ENCODE results near the gene RHBDD1.

DNA sequence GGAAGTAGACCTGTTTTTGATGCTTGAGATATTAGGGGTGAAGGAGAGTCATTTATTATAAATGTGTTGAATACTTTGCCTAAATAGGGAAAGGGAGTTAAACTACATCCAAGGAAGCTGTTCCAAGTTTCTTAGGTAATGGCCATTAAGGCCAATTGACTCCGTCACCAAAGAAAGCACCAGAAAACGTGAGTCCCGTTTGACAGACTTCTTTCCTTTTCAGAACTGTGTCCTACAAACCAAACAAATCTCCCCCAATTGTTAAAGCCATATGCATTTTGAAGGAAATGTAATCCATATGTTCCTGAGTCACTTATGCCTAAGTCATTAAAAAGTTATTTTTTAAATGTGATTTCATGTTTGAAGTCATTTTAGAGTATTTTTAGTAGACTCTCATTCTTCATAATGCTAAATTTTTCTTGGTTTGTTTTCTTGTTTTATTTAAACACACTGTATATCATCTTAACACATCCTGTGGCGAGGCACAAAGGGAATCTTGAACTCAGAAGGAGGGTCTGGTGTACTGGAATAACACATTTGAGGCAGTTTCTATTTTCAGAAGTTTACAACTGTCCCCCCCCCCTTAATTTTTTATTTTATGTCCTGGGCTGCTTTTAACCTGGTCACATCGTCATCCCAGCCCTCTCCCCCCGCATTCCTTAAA is 133.7 kb downstream of the RHBDD1 start:
- TF ChIP-seq POLR2A (IDR thresholded peaks at IDR 0.05) (no peak), POLR2AphosphoS5 (IDR thresholded peaks at IDR 0.05) (no peak)
- TF ChIP-seq, protein P1, sequence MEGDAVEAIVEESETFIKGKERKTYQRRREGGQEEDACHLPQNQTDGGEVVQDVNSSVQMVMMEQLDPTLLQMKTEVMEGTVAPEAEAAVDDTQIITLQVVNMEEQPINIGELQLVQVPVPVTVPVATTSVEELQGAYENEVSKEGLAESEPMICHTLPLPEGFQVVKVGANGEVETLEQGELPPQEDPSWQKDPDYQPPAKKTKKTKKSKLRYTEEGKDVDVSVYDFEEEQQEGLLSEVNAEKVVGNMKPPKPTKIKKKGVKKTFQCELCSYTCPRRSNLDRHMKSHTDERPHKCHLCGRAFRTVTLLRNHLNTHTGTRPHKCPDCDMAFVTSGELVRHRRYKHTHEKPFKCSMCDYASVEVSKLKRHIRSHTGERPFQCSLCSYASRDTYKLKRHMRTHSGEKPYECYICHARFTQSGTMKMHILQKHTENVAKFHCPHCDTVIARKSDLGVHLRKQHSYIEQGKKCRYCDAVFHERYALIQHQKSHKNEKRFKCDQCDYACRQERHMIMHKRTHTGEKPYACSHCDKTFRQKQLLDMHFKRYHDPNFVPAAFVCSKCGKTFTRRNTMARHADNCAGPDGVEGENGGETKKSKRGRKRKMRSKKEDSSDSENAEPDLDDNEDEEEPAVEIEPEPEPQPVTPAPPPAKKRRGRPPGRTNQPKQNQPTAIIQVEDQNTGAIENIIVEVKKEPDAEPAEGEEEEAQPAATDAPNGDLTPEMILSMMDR (IDR thresholded peaks at IDR 0.05): no peak
